GM12878 (cell line): ENCODE measurements around the gene SAP30L. TPM values are rescaled to one million over a fixed set of nuclear protein-coding genes. Genes with fewer than 3 reads are reported as not detected.

Source experiments
- CBFB ChIP-seq: IDR thresholded peaks from 2 replicates; pipeline ENCODE4 v1.6.1; 2016; ENCODE audit warnings: antibody characterized with exemption, low read depth
- CHD4 ChIP-seq: fragments of 200-600 bp; sonication (generic); IDR thresholded peaks from 2 replicates; pipeline ENCODE4 v1.6.1; 2016; ENCODE audit warnings: mild to moderate bottlenecking
- LARP7 ChIP-seq: fragments of 450-650 bp; IDR thresholded peaks from 2 replicates; pipeline ENCODE4 v1.6.1; 2017; ENCODE audit warnings: mild to moderate bottlenecking
- MEF2B ChIP-seq: fragments of 450-650 bp; IDR thresholded peaks from 2 replicates; pipeline ENCODE4 v1.6.1; 2018; ENCODE audit warnings: mild to moderate bottlenecking, moderate library complexity; ENCODE audit not compliant: partially characterized antibody, poor library complexity, severe bottlenecking
- PRDM15 ChIP-seq: fragments of 450-650 bp; formaldehyde crosslinking; IDR thresholded peaks from 2 replicates; pipeline ENCODE4 v1.4.0; 2020; ENCODE audit warnings: mild to moderate bottlenecking, moderate library complexity
- TCF7 ChIP-seq: IDR thresholded peaks from 2 replicates; pipeline ENCODE4 v1.6.1; 2014; ENCODE audit warnings: antibody characterized with exemption, borderline replicate concordance
- YY1 ChIP-seq: IDR thresholded peaks from 2 replicates; pipeline ENCODE4 v1.6.1; 2011; ENCODE audit warnings: low read depth, mild to moderate bottlenecking, low read length
- ZBTB11 ChIP-seq: fragments of 450-650 bp; formaldehyde crosslinking; IDR thresholded peaks from 2 replicates; pipeline ENCODE4 v1.5.0; 2022; ENCODE audit warnings: mild to moderate bottlenecking, missing genetic modification characterization
- polyA plus RNA-seq, 11 experiments: library from polyadenylated mRNA; depleted of rRNA in 4 of 11; unstranded in 6 of 11; stranded (reverse) in 5 of 11; fragments of >200 nt; fragmentation: Nextera tagmentation in 4 of 11; fragmentation: Illumina TruSeq in 1 of 11; extraction: Ambion mirVana in 4 of 11; extraction: Trizol in 1 of 11; gene quantifications; 1 replicate in 1 of 11; 2 replicates in 10 of 11; pipeline versions ENCODE4 v1.2.1 to v1.2.3, GENCODE V29; 2011 to 2016; ENCODE audit warnings: inconsistent platforms in 2 of 11, missing spikeins in 2 of 11, low read depth in 1 of 11
- total RNA-seq, 4 experiments: library from RNA; depleted of rRNA in 3 of 4; stranded (reverse); fragments of >200 nt in 3 of 4; fragmentation: Illumina TruSeq in 1 of 4; extraction: Trizol in 1 of 4; gene quantifications; 2 replicates each; pipeline versions ENCODE4 v1.2.1 to v1.2.3, GENCODE V29; 2013 to 2021
- TF ChIP-seq, protein P1 (sequence below): fragments of 450-650 bp; IDR thresholded peaks from 2 replicates; pipeline ENCODE4 v1.6.1; 2017; ENCODE audit warnings: mild to moderate bottlenecking, low read depth, inconsistent platforms; ENCODE audit not compliant: poor library complexity, severe bottlenecking

Gene SAP30L
- total and polyA plus RNA-seq, 10 of the 15 experiments (the other 5 are each of a cell fraction or from before 2014, with no cell fraction given) = 2.4 to 36.8 (median 15.7) TPM

DNA sequence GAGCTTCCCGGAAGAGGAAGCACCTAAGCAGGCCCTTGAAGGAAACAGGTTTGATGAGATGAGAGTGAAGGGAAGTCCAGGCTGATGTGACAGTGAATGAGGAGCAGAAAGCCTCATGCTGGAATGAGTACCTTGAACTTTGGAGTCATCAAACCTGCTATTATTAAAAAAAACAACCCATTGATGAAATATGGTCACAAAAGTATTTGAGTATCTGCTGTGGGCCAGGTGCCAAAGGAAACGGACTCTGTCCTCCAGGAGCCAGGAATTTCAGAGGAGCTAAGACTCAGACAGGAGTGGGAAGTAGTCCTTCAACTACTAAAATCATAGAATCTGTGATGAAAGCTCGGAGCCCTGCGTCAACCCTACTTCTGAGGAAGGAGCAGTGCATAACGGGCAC lies 20.4 kb downstream of the SAP30L start (continued):
- TF ChIP-seq, protein P1, sequence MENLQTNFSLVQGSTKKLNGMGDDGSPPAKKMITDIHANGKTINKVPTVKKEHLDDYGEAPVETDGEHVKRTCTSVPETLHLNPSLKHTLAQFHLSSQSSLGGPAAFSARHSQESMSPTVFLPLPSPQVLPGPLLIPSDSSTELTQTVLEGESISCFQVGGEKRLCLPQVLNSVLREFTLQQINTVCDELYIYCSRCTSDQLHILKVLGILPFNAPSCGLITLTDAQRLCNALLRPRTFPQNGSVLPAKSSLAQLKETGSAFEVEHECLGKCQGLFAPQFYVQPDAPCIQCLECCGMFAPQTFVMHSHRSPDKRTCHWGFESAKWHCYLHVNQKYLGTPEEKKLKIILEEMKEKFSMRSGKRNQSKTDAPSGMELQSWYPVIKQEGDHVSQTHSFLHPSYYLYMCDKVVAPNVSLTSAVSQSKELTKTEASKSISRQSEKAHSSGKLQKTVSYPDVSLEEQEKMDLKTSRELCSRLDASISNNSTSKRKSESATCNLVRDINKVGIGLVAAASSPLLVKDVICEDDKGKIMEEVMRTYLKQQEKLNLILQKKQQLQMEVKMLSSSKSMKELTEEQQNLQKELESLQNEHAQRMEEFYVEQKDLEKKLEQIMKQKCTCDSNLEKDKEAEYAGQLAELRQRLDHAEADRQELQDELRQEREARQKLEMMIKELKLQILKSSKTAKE = no peak
- no peak for TF ChIP-seq YY1
- no peak for TF ChIP-seq TCF7
- no peak for TF ChIP-seq PRDM15 (CRISPR knock-in tag)
- no peak for TF ChIP-seq CBFB
- no peak for TF ChIP-seq MEF2B
- TF ChIP-seq CHD4 = no peak
- TF ChIP-seq ZBTB11 (CRISPR knock-in tag) = no peak
- TF ChIP-seq LARP7 = no peak
